Choroid plexus epithelial cell (primary cell): Measurements from ENCODE around the gene MYO1D.

ENCODE experiments used
- DNase-seq: peaks from one replicate; pipeline ENCODE4 v3.0.0-alpha.2; 2010; ENCODE audit warnings: low read depth
- H3K4me3 ChIP-seq: 2 replicates; pipeline ENCODE4 v1.5.1; 2011; ENCODE audit warnings: low read depth, mild to moderate bottlenecking, control low read depth, low read length, moderate library complexity
- CTCF ChIP-seq: conservative IDR thresholded peaks from 2 replicates; pipeline ENCODE4 v1.5.1; 2011; ENCODE audit warnings: low read depth, mild to moderate bottlenecking, control low read depth, inconsistent platforms, low read length, moderate library complexity

Gene MYO1D

GRCh38 chr17:32877164-32877764 lies 340 bp upstream of the MYO1D start:
- TF ChIP-seq CTCF = peak; percentile 73
- H3K4me3 ChIP-seq = peak overlapping the region; percentile 69

GRCh38 chr17:32875923-32876416 lies 954 bp downstream of the MYO1D start:
- DNase-seq = peak; percentile 42
- H3K4me3 ChIP-seq = peak overlapping the region; percentile 69
- TF ChIP-seq CTCF = no peak

More at GRCh38 chr17:32877164-32877764, 340 bp upstream of the MYO1D start:
- peak; percentile 86 for DNase-seq

GRCh38 chr17:32875230-32875917 lies 1.6 kb downstream of the MYO1D start:
- no peak for DNase-seq
- TF ChIP-seq CTCF = no peak
- H3K4me3 ChIP-seq = no peak overlapping the region

- no peak overlapping the region for H3K4me3 ChIP-seq
- DNase-seq = no peak
- no peak for TF ChIP-seq CTCF
Observed at GRCh38 chr17:32873114-32873513, 3.8 kb downstream of the MYO1D start.

GRCh38 chr17:32871746-32872145 lies 5.2 kb downstream of the MYO1D start:
- TF ChIP-seq CTCF = no peak
- no peak for DNase-seq
- no peak overlapping the region for H3K4me3 ChIP-seq

- no peak overlapping the region for H3K4me3 ChIP-seq
- DNase-seq = peak; percentile 15
- no peak for TF ChIP-seq CTCF
Observed at GRCh38 chr17:32870969-32871368, 6.0 kb downstream of the MYO1D start.
